Activated B cell treated with CpG ODN at 0.5 μM for 24 hours (primary cell): ENCODE data around the gene ZFHX3. TPM values are rescaled to one million over a fixed set of nuclear protein-coding genes. Genes with fewer than 3 reads are reported as not detected.

Source experiments
- ATAC-seq: fragments of 200-7000 bp; cut with Tn5 transposase; one replicate; pipeline ENCODE4 v1.10.0; 2021; ENCODE audit warnings: low read depth, mild to moderate bottlenecking, moderate library complexity
- CTCF ChIA-PET: fragments of 350-600 bp; sonication (Branson Sonifier 250); formaldehyde crosslinking; loops from one replicate; lab custom pipeline; 2021; ENCODE audit warnings: antibody characterized with exemption; lab: Charles Lee
- POLR2A ChIA-PET: fragments of 350-600 bp; sonication (Branson Sonifier 250); formaldehyde crosslinking; loops from one replicate; lab custom pipeline; 2021; ENCODE audit warnings: antibody characterized with exemption; lab: Charles Lee
- DNase-seq: peaks from one replicate; pipeline ENCODE4 v3.0.0; 2022
- H3K27ac Mint-ChIP-seq: one replicate; pipeline ENCODE4 v1.8.0; 2020; ENCODE audit warnings: mixed read lengths
- H3K27me3 Mint-ChIP-seq: one replicate; pipeline ENCODE4 v1.8.0; 2021; ENCODE audit warnings: mixed read lengths
- H3K36me3 Mint-ChIP-seq: one replicate; pipeline ENCODE4 v1.8.0; 2021; ENCODE audit warnings: low read depth, mixed read lengths
- H3K4me1 Mint-ChIP-seq: one replicate; pipeline ENCODE4 v1.8.0; 2021; ENCODE audit warnings: mixed read lengths
- H3K4me3 Mint-ChIP-seq: one replicate; pipeline ENCODE4 v1.8.0; 2020; ENCODE audit warnings: mild to moderate bottlenecking, mixed read lengths
- H3K9me3 Mint-ChIP-seq: one replicate; pipeline ENCODE4 v1.8.0; 2020; ENCODE audit warnings: mixed read lengths
- CTCF ChIP-seq: fragments of 200-600 bp; IDR thresholded peaks from one replicate; pipeline ENCODE4 v1.8.0; 2022; ENCODE audit warnings: antibody characterized with exemption, mild to moderate bottlenecking
- intact Hi-C: fragments of 100-400 bp; cut with micrococcal nuclease; formaldehyde crosslinking; loops from one replicate; pipeline ENCODE4 v1.15.1; 2024
- total RNA-seq: library from RNA; stranded (reverse); gene quantifications from 2 replicates; pipeline ENCODE4 v1.2.3, GENCODE V29; 2022

The ZFHX3 gene
- total RNA-seq, 1 donor from 2014 or later, result 9.2 TPM

DNA sequence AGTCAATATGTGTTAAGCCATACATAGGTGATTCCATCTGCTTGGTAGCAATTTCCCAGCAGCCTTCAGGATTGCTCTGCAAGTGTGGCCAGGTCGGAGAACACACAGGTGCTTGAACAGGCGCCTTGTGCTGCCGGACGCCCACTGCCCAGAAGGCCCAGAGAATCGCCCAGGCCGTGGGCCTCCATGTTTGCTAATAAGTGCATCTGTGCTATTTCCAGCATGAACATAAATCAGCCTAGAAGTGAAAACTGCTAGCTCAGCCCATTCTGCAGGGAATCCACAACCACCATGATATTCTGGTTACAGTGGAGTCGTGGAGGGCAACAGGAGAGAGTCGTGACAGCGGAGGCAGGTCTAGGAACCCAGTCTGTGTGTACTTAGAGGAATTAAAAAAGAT lies 78.1 kb downstream of the ZFHX3 start:
- POLR2A ChIA-PET, result interaction anchor here (0.6 kb wide), 1 partner anchor 528 kb away, joined by 3 read pairs; no protein-coding TSS in a partner anchor
- no peaks in the 10 kb centered on the region for H3K4me1 Mint-ChIP-seq
- no peak for DNase-seq
- H3K27ac Mint-ChIP-seq, result no peak overlapping the region
- intact Hi-C loops, result no loop called here
- ATAC-seq, result no peak
- H3K9me3 Mint-ChIP-seq, result no peaks in the 10 kb centered on the region
- no peaks in the 10 kb centered on the region for H3K27me3 Mint-ChIP-seq
- CTCF ChIA-PET, result no interaction called here
- H3K4me3 Mint-ChIP-seq, result no peak overlapping the region
- H3K36me3 Mint-ChIP-seq, result no peaks in the 10 kb centered on the region
- TF ChIP-seq CTCF, result no peak

DNA sequence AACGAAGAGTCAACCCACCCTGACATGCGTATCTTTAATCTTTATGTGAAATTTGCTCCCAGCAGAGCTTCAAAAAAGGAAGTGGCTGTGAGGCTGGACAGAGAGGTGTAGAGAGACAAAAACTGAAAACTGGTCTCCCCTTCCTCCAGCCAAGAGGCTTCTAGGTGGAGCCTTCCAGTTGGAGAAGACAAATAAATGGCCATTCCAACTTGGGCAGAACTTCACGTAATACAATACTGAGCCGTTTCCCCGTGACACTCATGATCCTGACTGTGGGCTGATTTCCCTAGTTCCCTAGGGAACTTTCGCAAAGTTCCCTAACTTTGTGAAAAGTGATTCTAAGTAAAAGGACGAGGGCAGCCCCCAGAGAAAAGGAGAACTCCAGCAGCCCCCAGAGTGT lies 78.8 kb downstream of the ZFHX3 start:
- no peak overlapping the region for H3K27ac Mint-ChIP-seq
- H3K36me3 Mint-ChIP-seq, result no peaks in the 10 kb centered on the region
- ATAC-seq (no peak), DNase-seq (no peak)
- no peaks in the 10 kb centered on the region for H3K9me3 Mint-ChIP-seq
- ChIA-PET CTCF (no interaction called here), POLR2A (no interaction called here)
- TF ChIP-seq CTCF, result no peak
- no peaks in the 10 kb centered on the region for H3K4me1 Mint-ChIP-seq
- H3K27me3 Mint-ChIP-seq, result no peaks in the 10 kb centered on the region
- H3K4me3 Mint-ChIP-seq, result no peak overlapping the region
- intact Hi-C loops, result no loop called here

DNA sequence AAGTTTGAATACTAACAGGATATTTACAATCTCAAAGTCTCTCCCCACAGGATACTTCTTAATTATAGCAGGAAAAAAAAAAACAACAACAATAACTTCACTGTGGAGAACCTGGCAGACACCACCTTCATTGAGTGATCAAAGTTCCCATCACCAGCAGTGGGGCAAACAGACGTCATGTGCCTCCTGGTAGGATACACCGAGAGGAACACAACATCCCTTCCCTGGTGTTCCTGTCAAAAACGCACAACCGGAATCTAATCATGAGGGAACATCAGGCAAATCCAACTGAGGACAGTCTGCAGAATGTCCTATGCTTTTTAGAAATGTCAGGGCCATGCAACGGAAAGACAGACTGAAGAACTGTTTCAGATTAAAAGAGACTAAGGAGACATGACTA lies 80.0 kb downstream of the ZFHX3 start:
- CTCF ChIA-PET, result no interaction called here
- no peaks in the 10 kb centered on the region for H3K27me3 Mint-ChIP-seq
- H3K36me3 Mint-ChIP-seq, result no peaks in the 10 kb centered on the region
- POLR2A ChIA-PET, result no interaction called here
- no peaks in the 10 kb centered on the region for H3K9me3 Mint-ChIP-seq
- TF ChIP-seq CTCF, result no peak
- DNase-seq (no peak), ATAC-seq (no peak)
- no peak overlapping the region for H3K27ac Mint-ChIP-seq
- no peak overlapping the region for H3K4me3 Mint-ChIP-seq
- H3K4me1 Mint-ChIP-seq, result no peaks in the 10 kb centered on the region
- intact Hi-C loops, result no loop called here

- ChIA-PET POLR2A (no interaction called here), CTCF (no interaction called here)
- TF ChIP-seq CTCF, result no peak
- no peak overlapping the region for H3K4me3 Mint-ChIP-seq
- H3K36me3 Mint-ChIP-seq, result peaks cover 5% of the 10 kb centered on the region
- ATAC-seq, result no peak
- no peak for DNase-seq
- no peak overlapping the region for H3K27ac Mint-ChIP-seq
- no peaks in the 10 kb centered on the region for H3K9me3 Mint-ChIP-seq
- no peaks in the 10 kb centered on the region for H3K27me3 Mint-ChIP-seq
- intact Hi-C loops, result no loop called here
- H3K4me1 Mint-ChIP-seq, result no peaks in the 10 kb centered on the region
These were observed 84.2 kb downstream of the ZFHX3 start for GRCh38 chr16:72963533-72964315.

DNA sequence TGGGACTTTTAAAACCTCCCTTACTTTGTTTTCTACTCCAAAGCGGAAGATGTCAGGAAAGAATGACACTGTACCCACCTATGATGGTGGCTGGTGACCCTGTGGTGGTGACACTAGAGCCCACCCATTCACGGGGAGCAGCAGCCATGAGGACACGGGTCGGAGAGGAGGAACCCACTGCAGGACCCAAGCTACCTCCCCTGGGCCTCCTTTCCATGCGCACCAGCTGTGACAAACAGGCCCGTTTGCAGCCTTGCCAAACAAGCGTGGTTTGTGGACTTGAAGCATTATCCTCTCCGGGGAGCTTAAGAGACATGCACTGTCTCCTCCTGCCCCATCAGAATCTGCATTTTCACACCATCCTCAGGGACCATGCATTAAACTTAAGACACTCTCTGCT lies 85.6 kb downstream of the ZFHX3 start:
- H3K9me3 Mint-ChIP-seq, result no peaks in the 10 kb centered on the region
- no peak overlapping the region for H3K27ac Mint-ChIP-seq
- no peak for TF ChIP-seq CTCF
- peaks cover 9% of the 10 kb centered on the region for H3K36me3 Mint-ChIP-seq
- DNase-seq (no peak), ATAC-seq (no peak)
- H3K4me1 Mint-ChIP-seq, result no peaks in the 10 kb centered on the region
- no peaks in the 10 kb centered on the region for H3K27me3 Mint-ChIP-seq
- ChIA-PET POLR2A (no interaction called here), CTCF (no interaction called here)
- no peak overlapping the region for H3K4me3 Mint-ChIP-seq
- intact Hi-C loops, result no loop called here
